GM12891 (cell line): ENCODE data around the gene ARF1.

ENCODE experiments used
- PAX5 ChIP-seq: IDR thresholded peaks from 2 replicates; pipeline ENCODE4 v1.6.1; 2011; ENCODE audit warnings: low read length, moderate library complexity, mild to moderate bottlenecking; ENCODE audit not compliant: insufficient read depth, severe bottlenecking
- POLR2A ChIP-seq: IDR thresholded peaks from 2 replicates; pipeline ENCODE4 v1.6.1; 2011; ENCODE audit warnings: low read depth, low read length, control low read depth
- POLR2AphosphoS5 ChIP-seq: IDR thresholded peaks from 2 replicates; pipeline ENCODE4 v1.6.1; 2011; ENCODE audit warnings: low read depth, low read length, control low read depth
- SPI1 ChIP-seq: IDR thresholded peaks from 2 replicates; pipeline ENCODE4 v1.6.1; 2011; ENCODE audit warnings: low read depth, low read length, control low read depth
- TAF1 ChIP-seq: IDR thresholded peaks from 2 replicates; pipeline ENCODE4 v1.6.1; 2011; ENCODE audit warnings: low read depth, low read length, control low read depth

GRCh38 chr1:228093050-228093906 is 10.8 kb downstream of the ARF1 start:
- TF ChIP-seq POLR2AphosphoS5 = peak; percentile 43; the same call in 1 of the 2 replicates
- TF ChIP-seq POLR2A = no peak
- TF ChIP-seq TAF1 = no peak
- TF ChIP-seq PAX5 = no peak
- TF ChIP-seq SPI1 = no peak
